GM21360 (cell line): Measurements from ENCODE around the gene ACAD11.

ENCODE experiments used
- ATAC-seq: cut with Tn5 transposase; IDR thresholded peaks from one replicate; pipeline ENCODE4 v1.9.1; 2021; ENCODE audit warnings: mild to moderate bottlenecking, moderate library complexity; ENCODE audit not compliant: unreplicated experiment

The ACAD11 gene

GRCh38 chr3:132555306-132556035 is 104.1 kb downstream of the ACAD11 start:
- ATAC-seq: no peak

DNA sequence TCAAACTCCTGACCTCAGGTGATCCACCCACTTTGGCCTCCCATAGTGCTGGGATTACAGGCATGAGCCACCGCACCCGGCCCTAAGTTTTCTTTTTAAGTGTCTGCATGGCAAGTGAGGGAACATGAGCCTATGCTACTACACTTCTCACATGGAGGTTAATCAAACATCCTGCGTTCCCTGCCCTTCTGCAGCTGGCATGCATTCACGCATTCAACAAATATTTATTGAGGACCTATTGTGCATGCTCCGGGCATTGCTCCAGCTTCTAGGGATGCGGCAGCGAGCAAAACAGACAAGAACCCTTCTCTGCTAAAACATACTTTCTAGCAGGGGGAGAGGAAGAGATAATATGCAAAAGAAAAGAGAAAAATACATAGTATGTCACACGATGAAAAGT is 105.2 kb downstream of the ACAD11 start:
- ATAC-seq: no peak

GRCh38 chr3:132553826-132554225 is 105.8 kb downstream of the ACAD11 start:
- no peak for ATAC-seq

GRCh38 chr3:132550579-132551305 is 108.9 kb downstream of the ACAD11 start:
- ATAC-seq: no peak

- peak; percentile 75 for ATAC-seq
Observed at GRCh38 chr3:132549890-132550578, 109.6 kb downstream of the ACAD11 start.

- ATAC-seq: no peak
Observed at GRCh38 chr3:132549169-132549568, 110.4 kb downstream of the ACAD11 start.

- ATAC-seq: no peak
Observed at GRCh38 chr3:132545471-132545870, 114.1 kb downstream of the ACAD11 start.

GRCh38 chr3:132544130-132544529 is 115.5 kb downstream of the ACAD11 start:
- ATAC-seq: no peak

DNA sequence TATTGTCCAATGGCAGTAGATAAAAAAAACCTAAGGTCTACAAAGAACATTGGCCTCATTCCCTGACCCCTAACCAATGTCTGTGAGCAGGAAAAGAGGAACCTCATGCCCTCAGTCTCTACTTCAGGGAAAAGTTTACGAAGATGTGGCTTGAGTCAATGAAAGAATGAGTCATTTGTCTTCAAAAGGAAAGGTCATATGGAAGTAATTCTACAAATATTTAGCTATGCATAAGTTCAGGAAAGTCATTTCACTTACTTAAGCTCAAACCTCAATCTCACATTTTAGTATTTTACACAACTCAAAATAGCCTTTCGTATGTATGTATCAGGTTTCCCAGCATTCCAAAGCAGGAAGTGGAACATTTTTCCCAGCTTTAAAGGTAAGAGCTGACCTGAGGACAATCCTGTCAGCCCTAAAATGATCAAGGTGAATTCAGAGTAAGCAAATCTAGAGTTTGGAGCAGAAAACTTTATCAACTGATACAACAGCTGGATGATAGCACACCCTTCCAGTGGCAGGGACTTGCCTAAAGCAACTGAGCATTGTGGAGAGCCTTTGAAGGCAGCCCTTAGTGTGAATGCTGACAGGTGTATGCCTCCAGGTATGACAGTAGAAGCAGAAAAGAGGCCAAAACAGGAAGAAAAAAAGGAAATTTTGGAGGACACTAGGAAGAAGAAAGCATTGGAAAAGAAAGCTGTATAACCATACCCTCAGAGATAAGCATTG is 116.4 kb downstream of the ACAD11 start:
- no peak for ATAC-seq

GRCh38 chr3:132542577-132542976 is 117.0 kb downstream of the ACAD11 start:
- ATAC-seq: no peak

DNA sequence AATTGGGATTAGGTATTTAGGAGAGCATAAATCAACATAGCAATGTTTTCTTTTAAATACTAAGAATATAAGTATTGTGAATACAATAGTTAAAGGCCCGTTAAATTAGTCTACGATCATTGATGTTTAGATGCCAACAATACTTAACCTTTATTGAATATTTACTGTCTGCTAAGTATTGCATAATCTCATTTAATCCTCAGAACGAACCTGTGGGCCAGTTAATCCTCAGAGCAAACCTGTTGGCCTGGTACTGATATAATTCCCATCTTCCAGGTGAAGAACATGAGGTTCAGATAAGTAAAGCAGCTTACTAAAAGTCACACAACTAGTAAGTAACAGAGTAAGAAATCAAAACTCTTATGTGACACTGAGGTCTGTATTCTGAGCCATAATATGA is 119.9 kb downstream of the ACAD11 start:
- ATAC-seq: no peak

DNA sequence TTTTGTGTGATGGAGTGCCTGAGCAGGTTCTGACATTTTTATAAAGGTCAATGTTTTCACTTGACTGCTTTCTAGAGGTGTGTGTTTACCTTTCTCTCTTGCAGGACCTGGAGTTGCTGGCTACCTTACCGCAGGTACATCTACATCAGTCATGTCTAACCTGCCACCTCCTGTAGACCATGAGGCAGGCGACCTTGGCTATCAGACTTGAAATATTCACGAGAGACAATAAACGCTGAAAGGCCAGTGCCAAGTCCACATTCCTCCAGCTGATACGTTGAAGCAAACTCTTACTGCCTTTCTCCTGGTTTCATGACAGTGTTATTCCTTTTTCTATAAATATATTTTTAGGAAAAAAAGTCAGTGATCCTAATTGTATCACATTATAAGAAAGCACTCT is 121.5 kb downstream of the ACAD11 start:
- no peak for ATAC-seq

DNA sequence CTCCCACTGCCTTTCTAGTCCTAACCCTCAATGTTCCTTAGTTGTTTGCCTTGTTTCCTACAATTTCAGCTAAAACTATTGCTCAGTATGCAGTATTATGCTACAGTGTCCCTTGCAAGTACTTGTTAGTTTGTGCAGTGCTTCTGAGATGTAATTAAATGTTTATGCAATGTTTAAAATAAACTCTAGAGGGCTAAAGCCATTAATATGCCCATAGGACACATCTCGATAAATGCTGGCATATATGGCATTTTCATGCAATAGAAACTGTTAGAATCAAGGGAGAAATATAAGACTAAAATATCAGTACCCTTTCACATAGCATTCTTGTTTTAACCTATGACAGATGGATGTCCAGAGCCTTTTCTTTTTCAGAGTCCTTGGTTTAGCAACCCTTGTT is 122.3 kb downstream of the ACAD11 start:
- no peak for ATAC-seq

GRCh38 chr3:132536442-132537153 is 123.0 kb downstream of the ACAD11 start:
- no peak for ATAC-seq

DNA sequence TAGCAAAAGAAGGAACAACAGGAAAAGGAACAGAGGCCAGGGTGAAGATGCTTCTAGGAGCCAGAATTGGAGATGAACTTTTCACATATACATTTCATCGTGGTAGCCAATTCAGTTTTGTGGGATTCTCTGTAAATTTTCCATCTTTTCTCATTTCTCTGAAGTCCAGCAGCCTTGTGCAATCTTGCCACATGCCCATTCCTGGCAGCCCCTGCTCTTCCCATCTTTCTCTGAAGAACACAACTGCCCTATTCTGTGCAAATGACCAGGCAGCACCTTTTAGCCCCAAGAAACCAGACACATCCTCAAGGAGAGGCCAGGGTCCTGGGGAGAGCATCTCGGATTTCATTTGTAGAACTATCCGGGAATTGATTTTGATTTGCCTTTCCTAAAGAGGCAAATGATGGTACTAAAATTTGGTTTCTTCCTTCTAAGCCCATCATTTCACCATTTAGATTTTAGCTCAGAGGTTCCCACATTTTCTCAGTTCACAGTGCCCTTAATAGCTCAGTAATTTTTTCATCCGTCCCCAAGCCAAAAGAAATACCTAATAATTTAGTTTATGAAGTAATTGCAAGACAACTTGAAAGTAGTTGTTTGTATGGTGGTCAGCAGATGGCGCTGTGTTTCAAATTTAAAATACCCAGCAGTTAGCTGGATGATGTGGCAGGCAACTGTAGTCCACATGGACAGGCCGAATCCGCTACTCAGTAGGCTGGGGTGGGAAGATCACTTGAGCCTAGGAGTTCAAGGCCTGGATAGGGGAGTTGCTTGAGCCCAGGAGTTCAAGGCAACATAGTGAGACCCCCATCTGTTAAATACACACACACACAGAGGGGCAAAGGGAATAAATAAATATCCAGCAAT is 123.8 kb downstream of the ACAD11 start:
- no peak for ATAC-seq

GRCh38 chr3:132530624-132531023 is 129.0 kb downstream of the ACAD11 start:
- no peak for ATAC-seq

DNA sequence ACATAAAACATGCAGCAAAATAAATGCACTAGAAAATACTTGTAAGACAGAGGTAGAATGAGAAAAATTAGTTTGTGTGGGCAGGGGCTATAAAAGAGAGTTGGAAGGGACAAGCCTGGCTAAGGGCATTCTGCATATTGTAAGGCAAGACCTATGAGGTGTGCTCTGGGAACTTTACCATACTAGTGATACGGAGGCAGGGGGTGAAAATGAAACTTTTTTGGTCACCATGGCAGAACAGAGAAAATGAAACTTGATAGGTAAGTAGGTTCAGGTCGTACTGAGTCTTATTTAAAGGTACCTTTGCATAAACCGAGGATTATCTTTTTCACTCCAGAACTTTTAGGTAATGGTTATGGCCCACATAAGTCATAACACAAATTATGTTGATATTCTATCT is 137.3 kb downstream of the ACAD11 start:
- no peak for ATAC-seq

- ATAC-seq: no peak
Observed at GRCh38 chr3:132521901-132522300, 137.7 kb downstream of the ACAD11 start.

DNA sequence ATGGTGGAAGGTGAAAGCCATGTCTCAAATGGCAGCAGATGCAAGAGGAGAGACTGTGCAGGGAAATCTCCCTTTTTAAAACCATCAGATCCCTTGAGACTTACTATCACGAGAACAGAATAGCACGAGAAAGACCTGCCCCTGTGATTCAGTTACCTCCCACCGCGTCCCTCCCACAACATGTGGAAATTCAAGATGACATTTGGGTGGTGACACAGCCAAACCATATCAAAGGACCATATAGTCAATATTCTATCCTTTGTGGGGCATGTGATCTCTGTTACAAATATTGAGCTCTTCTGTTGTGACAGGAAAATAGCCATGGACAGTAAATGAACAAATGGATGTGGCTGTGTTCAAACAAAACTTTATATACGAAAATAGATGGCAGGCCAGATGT is 139.7 kb downstream of the ACAD11 start:
- no peak for ATAC-seq

DNA sequence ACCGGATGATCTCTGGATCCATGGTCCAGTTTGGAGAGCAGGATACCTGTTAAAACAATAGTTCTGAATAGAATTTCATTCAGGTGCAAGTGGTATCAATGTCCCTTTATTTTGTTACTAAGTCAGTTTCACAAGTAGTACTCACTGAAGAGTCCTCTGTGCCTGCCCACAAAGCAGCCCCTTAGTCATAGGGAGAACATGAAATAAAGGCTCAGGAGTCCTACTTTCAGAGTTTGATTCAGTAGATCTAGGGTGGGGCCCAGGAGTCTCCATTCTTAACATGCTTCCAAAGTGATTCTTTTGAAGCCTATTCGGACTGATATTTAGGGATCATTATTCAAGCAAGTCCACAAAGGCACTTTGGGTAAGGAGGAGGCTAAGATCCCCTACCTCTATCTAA is 142.3 kb downstream of the ACAD11 start:
- ATAC-seq: no peak
